Tracheal epithelial cell (primary cell): ENCODE measurements around the gene METTL16. TPM values are rescaled to one million over a fixed set of nuclear protein-coding genes. Genes with fewer than 3 reads are reported as not detected.

Source experiments
- total RNA-seq: library from RNA; depleted of rRNA; stranded (reverse); fragments of >200 nt; gene quantifications from 2 replicates; pipeline ENCODE4 v1.2.1, GENCODE V29; 2014

Gene METTL16, protein sequence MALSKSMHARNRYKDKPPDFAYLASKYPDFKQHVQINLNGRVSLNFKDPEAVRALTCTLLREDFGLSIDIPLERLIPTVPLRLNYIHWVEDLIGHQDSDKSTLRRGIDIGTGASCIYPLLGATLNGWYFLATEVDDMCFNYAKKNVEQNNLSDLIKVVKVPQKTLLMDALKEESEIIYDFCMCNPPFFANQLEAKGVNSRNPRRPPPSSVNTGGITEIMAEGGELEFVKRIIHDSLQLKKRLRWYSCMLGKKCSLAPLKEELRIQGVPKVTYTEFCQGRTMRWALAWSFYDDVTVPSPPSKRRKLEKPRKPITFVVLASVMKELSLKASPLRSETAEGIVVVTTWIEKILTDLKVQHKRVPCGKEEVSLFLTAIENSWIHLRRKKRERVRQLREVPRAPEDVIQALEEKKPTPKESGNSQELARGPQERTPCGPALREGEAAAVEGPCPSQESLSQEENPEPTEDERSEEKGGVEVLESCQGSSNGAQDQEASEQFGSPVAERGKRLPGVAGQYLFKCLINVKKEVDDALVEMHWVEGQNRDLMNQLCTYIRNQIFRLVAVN
- total RNA-seq, result 14.5 and 21.1 TPM in 2 replicates

DNA sequence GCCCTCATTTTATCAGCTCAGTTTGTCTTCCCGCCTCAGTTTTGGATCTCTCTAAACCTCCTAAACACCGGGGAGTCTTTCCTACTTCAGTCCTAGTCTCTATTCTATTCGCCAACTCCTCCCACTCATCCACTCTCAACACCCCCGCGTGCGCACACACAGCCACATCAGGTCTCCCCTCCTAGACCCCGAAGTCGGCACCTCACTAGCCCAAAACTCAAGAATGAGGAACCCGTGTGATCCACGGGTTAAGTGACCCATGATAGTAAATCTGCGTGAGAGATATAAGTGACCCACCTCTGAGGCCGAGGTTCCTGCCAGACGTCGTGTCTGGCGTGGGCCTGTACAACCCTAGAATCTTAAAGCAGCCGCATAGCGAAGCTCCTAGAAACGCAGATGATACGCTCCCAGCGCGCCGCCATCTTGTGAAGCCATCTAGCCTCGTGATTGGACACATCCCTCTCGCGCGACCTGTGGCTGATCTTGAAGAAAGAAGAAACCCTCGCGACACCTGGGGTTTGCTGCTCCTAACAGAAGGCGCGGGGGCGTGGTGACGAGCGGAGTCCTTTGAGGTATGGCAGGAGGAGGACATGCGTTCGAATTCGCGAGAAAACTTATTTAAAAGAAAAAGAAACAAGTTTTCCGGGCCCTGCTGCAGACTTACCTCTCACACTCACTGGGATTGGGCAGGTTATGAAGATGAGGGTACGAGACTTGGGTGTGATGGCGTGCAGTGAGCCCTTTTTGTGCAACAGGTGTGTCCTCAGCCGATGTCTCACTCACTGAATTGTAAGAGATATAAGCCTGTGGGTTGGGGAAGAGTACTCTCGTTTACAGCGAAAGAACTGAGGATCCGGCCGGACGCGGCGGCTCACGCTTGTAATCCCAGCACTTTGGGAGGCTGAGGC is at the start of gene METTL16:
TSS of gene METTL16 (minus strand) at position 427 of the 908 bp plus-strand sequence. CDS start 9,557 bp downstream, outside the sequence.

DNA sequence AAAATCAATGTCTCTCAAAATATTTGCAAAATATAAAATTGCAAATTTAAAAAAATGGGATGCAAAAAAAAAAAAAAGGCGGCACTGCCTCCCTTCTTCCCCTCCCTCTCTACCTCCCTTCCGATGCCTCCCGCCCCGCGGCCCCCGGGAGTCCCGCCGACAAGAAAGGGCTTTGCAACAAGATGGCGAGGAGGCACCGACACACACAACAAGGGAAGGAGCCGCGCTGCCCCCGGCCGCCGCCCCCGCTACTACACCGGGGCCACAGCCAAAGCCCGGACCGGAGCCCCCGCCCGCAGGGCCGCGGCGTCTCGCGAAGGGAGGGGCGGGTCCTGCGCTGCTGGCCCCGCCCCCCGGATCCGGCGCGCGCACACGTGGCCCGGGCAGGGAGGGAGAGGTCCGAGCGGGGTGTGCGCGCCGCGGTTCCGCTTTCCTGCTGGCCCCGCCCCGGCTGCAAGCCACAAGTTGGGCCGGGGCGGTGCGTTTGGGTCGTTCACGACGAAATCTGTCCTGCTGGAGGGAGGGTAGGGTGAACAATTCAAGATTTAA is 110.7 kb downstream of the METTL16 start, which contains the start of gene MNT:
TSS of gene MNT (minus strand) at position 184 of the 549 bp plus-strand sequence. CDS start 348 bp downstream, outside the sequence.

Other genes with a start within 250 kb of the METTL16 start
- gene SMG6, start 208.1 kb downstream of the METTL16 start, total RNA-seq, result 16.4 and 18.3 TPM in 2 replicates
- 5.5 and 9.6 TPM in 2 replicates for gene SRR, start 207.9 kb downstream of the METTL16 start, total RNA-seq
- gene TSR1, start 175.4 kb downstream of the METTL16 start, total RNA-seq, result 74.4 and 102 TPM in 2 replicates
- 17.1 and 40.0 TPM in 2 replicates for gene SGSM2, start 174.4 kb downstream of the METTL16 start, total RNA-seq
- gene MNT, start 110.8 kb downstream of the METTL16 start, total RNA-seq, result 7.0 and 7.5 TPM in 2 replicates
- gene PAFAH1B1, start 81.8 kb upstream of the METTL16 start, total RNA-seq, result 79.3 and 105 TPM in 2 replicates
- 75.7 and 78.6 TPM in 2 replicates for gene CLUH, start 199.9 kb upstream of the METTL16 start, total RNA-seq
- 0.24 TPM in 1 of 2 replicates, not detected in the other for gene CCDC92B, start 237.8 kb upstream of the METTL16 start, total RNA-seq